ENCODE measurements around the gene XXYLT1.
"Not testable (repeated sequence)": the region's sequence is repeated elsewhere in the genome, so short reads cannot be mapped to it uniquely, and the experiment has no call there.

The XXYLT1 gene

GRCh38 chr3:195125646-195126045 lies 145.3 kb downstream of the XXYLT1 start:
- FAIRE-seq: no peak

GRCh38 chr3:195124378-195124992 lies 146.5 kb downstream of the XXYLT1 start:
- FAIRE-seq: no peak

GRCh38 chr3:195123281-195123691 lies 147.7 kb downstream of the XXYLT1 start:
- FAIRE-seq: no peak

- no peak for FAIRE-seq
Measured at GRCh38 chr3:195122261-195122660, 148.7 kb downstream of the XXYLT1 start.

- FAIRE-seq: no peak
Measured at GRCh38 chr3:195120267-195120601, 150.7 kb downstream of the XXYLT1 start.

GRCh38 chr3:195119461-195120266 lies 151.3 kb downstream of the XXYLT1 start:
- no peak for FAIRE-seq

GRCh38 chr3:195118671-195119070 lies 152.3 kb downstream of the XXYLT1 start:
- no peak for FAIRE-seq

GRCh38 chr3:195117978-195118581 lies 152.9 kb downstream of the XXYLT1 start:
- FAIRE-seq: no peak

- FAIRE-seq: no peak
Measured at GRCh38 chr3:195116407-195117185, 154.4 kb downstream of the XXYLT1 start.

GRCh38 chr3:195115600-195116406 lies 155.2 kb downstream of the XXYLT1 start:
- no peak for FAIRE-seq

GRCh38 chr3:195114786-195115599 lies 156.0 kb downstream of the XXYLT1 start:
- FAIRE-seq: no peak

GRCh38 chr3:195113536-195114425 lies 157.2 kb downstream of the XXYLT1 start:
- FAIRE-seq: no peak

GRCh38 chr3:195113048-195113447 lies 157.9 kb downstream of the XXYLT1 start:
- no peak for FAIRE-seq

- FAIRE-seq: no peak
Measured at GRCh38 chr3:195112361-195112791, 158.6 kb downstream of the XXYLT1 start.

- FAIRE-seq: no peak
Measured at GRCh38 chr3:195111766-195112165, 159.2 kb downstream of the XXYLT1 start.

- FAIRE-seq: no peak
Measured at GRCh38 chr3:195111319-195111705, 159.6 kb downstream of the XXYLT1 start.

GRCh38 chr3:195110647-195111318 lies 160.2 kb downstream of the XXYLT1 start:
- no peak for FAIRE-seq

GRCh38 chr3:195109098-195109657 lies 161.8 kb downstream of the XXYLT1 start:
- no peak for FAIRE-seq

GRCh38 chr3:195107593-195107992 lies 163.4 kb downstream of the XXYLT1 start:
- no peak for FAIRE-seq

- FAIRE-seq: not testable (repeated sequence)
Measured at GRCh38 chr3:195107031-195107430, 163.9 kb downstream of the XXYLT1 start.

Data from islet of Langerhans (tissue), 1 donor.